Astrocyte (in vitro differentiated cells and primary cell): ENCODE results near the gene HSD11B1.

Experiments
- CTCF ChIP-seq: IDR thresholded peaks from 2 replicates; pipeline ENCODE4 v1.5.1; 2011; ENCODE audit warnings: low read depth, mild to moderate bottlenecking, inconsistent platforms, low read length, moderate library complexity; ENCODE audit not compliant: insufficient read depth
- EZH2 ChIP-seq: IDR thresholded peaks from 2 replicates; pipeline ENCODE4 v1.6.1; 2012; ENCODE audit warnings: mild to moderate bottlenecking, low read length, inconsistent platforms; ENCODE audit not compliant: insufficient read depth

GRCh38 chr1:209710093-209710492 is 5.4 kb downstream of the HSD11B1 start:
- TF ChIP-seq CTCF: no peak
- TF ChIP-seq EZH2: no peak
